Left lung (tissue), 10 donors: Measurements from ENCODE around the gene M1AP. TPM values are rescaled to one million over a fixed set of nuclear protein-coding genes. Genes with fewer than 3 reads are reported as not detected.

ENCODE experiments used
- ATAC-seq: fragments of 200-7000 bp; cut with Tn5 transposase; one replicate; pipeline ENCODE4 v1.9.1; 2020; ENCODE audit warnings: moderate library complexity
- DNase-seq, 4 donors: peaks; one replicate each; pipeline ENCODE4 v3.0.0-alpha.2; 2013 to 2020
- H3K27ac ChIP-seq, 2 donors: fragments of 200-600 bp; sonication (generic) in 1 of 2; one replicate each; pipeline versions ENCODE4 v1.5.0 to v1.8.0; 2020 to 2021
- H3K27me3 ChIP-seq, 2 donors: fragments of 200-600 bp; sonication (generic) in 1 of 2; one replicate each; pipeline versions ENCODE4 v1.5.0 to v1.8.0; 2020 to 2021
- H3K36me3 ChIP-seq, 2 donors: fragments of 200-600 bp; sonication (generic) in 1 of 2; one replicate each; pipeline versions ENCODE4 v1.5.0 to v1.8.0; 2020 to 2021
- H3K4me1 ChIP-seq, 2 donors: fragments of 200-600 bp; one replicate each; pipeline ENCODE4 v1.8.0; 2021
- H3K4me3 ChIP-seq, 2 donors: fragments of 200-600 bp; sonication (generic) in 1 of 2; one replicate each; pipeline versions ENCODE4 v1.5.0 to v1.8.0; 2020 to 2021; ENCODE audit warnings: mild to moderate bottlenecking in 1 of 2
- H3K9me3 ChIP-seq, 2 donors: fragments of 200-600 bp; sonication (generic) in 1 of 2; one replicate each; pipeline versions ENCODE4 v1.5.0 to v1.8.0; 2020 to 2021
- intact Hi-C, 2 donors: fragments of 100-400 bp; cut with DNase I; formaldehyde crosslinking; loops; one replicate each; pipeline versions ENCODE4 v1.11.2 to v1.14.2; 2022
- polyA plus RNA-seq, 6 donors: library from polyadenylated mRNA; unstranded; fragments of 120-200 nt; gene quantifications; one replicate each; pipeline ENCODE4 v1.2.1, GENCODE V29; 2013; ENCODE audit not compliant: insufficient read length in 6 of 6
- total RNA-seq, 2 donors: library from RNA; stranded (reverse); fragmentation: NEBNext Ultra II Directional; extraction: Animal tissue kit (Norgen Biotek cat#: 25700); gene quantifications; one replicate each; pipeline ENCODE4 v1.2.1, GENCODE V29; 2021
- TF ChIP-seq, protein P1 (sequence below), 2 donors: fragments of 200-600 bp; sonication (generic) in 1 of 2; IDR thresholded peaks; one replicate each; pipeline versions ENCODE4 v1.5.0 to v1.8.0; 2021; ENCODE audit warnings: antibody characterized with exemption in 2 of 2
- donor health status: DM: no; HTN: yes; CAD: no.
- donor health status: DM: no; HTN: no; CAD: no.

Gene M1AP
- total and polyA plus RNA-seq, 8 donors, result 0.14 to 1.1 (median 0.36) TPM

DNA sequence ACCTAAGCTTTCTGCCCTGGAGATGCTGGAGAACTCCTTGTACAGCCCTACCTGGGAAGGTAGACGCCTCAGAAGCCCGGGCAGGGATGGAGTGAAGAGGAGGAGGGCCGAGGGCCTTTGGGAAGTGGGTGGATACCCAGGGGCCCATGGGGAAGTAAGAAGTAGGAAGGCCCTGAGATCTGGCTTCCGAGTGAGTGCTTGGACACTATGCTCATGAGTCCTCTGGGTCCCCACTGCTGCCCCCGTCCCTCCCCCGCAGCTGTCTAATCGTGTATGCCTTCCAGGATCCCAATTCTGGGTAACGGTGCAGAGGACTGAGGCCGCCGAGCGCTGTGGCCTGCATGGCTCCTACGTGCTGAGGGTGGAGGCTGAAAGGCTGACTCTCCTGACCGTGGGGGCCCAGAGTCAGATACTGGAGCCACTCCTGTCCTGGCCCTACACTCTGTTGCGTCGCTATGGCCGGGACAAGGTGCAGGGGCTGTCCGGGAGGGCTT, 92.5 kb downstream of the M1AP start:
- Histone ChIP-seq H3K9me3 (no peaks in the 10 kb centered on the region), H3K4me3 (peak overlapping the region; percentile 72 to 95), H3K36me3 (peaks cover 0 to 11% of the 10 kb centered on the region in 2 donors), H3K27me3 (peaks cover 0 to 7% of the 10 kb centered on the region in 2 donors), H3K27ac (peak overlapping the region; percentile 33 to 93), H3K4me1 (peaks cover 13 to 47% of the 10 kb centered on the region in 2 donors)
- TF ChIP-seq, protein P1, sequence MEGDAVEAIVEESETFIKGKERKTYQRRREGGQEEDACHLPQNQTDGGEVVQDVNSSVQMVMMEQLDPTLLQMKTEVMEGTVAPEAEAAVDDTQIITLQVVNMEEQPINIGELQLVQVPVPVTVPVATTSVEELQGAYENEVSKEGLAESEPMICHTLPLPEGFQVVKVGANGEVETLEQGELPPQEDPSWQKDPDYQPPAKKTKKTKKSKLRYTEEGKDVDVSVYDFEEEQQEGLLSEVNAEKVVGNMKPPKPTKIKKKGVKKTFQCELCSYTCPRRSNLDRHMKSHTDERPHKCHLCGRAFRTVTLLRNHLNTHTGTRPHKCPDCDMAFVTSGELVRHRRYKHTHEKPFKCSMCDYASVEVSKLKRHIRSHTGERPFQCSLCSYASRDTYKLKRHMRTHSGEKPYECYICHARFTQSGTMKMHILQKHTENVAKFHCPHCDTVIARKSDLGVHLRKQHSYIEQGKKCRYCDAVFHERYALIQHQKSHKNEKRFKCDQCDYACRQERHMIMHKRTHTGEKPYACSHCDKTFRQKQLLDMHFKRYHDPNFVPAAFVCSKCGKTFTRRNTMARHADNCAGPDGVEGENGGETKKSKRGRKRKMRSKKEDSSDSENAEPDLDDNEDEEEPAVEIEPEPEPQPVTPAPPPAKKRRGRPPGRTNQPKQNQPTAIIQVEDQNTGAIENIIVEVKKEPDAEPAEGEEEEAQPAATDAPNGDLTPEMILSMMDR (IDR thresholded peaks at IDR 0.05), result no peak
- DNase-seq (peak in 2 of 4 donors; percentile 57 to 80), ATAC-seq (no peak)
- intact Hi-C loops, result no loop called here

DNA sequence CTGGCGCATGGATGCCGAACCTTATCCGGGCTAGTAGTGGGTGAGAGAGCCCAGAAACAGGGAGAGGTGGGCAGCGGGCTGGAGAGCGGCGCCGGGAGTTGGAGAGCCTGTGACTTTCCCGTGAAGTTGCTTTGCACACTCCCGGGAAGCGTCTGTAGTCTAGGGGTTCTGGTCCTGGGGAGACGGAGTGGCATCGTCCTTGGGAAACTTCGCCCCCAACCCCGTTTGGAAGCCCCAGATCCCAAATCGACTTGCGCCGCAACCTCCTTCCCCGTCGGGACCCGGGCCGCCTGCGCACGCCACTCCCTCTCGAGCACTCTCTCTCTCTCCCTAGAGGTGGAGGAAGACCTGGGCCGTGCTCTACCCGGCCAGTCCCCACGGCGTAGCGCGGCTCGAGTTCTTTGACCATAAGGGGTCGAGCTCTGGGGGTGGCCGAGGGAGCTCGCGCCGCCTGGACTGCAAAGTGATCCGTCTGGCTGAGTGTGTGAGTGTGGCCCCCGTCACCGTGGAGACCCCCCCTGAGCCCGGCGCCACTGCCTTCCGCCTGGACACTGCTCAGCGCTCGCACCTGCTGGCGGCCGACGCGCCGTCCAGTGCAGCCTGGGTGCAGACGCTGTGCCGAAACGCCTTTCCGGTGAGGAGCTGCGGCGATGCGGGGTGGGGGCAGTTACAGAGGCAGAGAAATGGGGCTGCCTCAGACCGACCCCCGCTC, 93.2 kb downstream of the M1AP start:
- peak overlapping the region; percentile 84 to 93 for H3K27ac ChIP-seq
- DNase-seq (peak in 3 of 4 donors; percentile 34 to 93 (median 72)), ATAC-seq (peak; percentile 74)
- peaks cover 0 to 1% of the 10 kb centered on the region in 2 donors for H3K27me3 ChIP-seq
- no peaks in the 10 kb centered on the region for H3K9me3 ChIP-seq
- H3K4me3 ChIP-seq, result peak overlapping the region; percentile 72 to 95
- H3K4me1 ChIP-seq, result peaks cover 13 to 51% of the 10 kb centered on the region in 2 donors
- intact Hi-C loops, result no loop called here
- TF ChIP-seq, protein P1 (IDR thresholded peaks at IDR 0.05), result no peak
- H3K36me3 ChIP-seq, result peaks cover 0 to 11% of the 10 kb centered on the region in 2 donors

DNA sequence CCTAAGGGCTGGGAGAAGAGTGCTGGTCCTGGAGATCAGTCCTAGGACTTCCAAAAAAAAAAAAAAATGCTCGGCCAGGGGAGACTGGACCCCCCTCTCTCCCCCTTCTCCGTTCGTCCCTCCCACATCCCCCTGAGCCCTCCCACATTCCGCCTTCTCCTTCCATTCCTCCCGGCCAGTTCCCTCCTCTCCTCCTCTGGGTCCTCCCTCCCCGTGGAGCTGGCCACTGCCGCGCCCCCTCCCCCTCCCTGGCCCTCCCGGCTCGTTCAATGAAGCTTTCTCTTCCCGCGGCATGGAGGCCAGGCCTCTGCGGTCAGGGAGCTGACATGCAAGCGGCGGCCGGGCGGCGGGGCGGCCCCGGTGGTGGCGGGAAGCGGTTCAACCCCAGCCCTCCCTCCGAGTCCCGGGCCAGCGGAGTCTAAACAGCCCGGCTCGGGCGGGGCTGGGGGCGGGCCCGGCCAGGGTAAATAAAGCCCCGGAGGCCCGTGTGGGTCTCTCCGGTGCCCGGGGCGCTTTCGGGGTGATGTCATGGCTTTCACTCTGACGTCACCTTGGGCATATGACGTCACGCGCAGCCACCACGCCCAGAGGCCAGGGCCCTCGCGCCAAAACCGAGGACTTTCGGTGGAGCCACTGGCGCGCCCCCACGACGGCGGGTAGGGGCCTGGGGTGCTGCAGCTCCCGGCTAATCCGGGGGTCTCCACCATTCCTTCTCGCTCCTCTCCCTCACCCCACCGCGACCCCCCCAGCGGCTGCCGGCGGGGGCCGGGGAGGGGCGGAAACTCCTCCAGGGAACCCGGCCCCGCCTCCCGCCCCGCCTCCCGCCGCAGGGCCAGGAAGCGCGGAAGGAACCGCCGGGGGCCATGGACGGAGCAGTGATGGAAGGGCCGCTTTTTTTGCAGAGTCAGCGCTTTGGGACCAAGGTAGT, 94.0 kb downstream of the M1AP start, which contains the start of the genes DOK1 and LOXL3:
Gene DOK1, plus strand, starts transcription at position 829 of the 928 bp plus-strand sequence. Its CDS starts 35 bp downstream, at position 864.
Gene LOXL3, minus strand, starts transcription at position 51 of the 928 bp plus-strand sequence. CDS start 1,308 bp downstream, outside the sequence.
- H3K27ac ChIP-seq, result peak within 1 kb of the TSS; percentile 84 to 93
- DNase-seq (peak; percentile 88 to 97 (median 93)), ATAC-seq (peak; percentile 91)
- peaks cover 0 to 11% of the 10 kb centered on the region in 2 donors for H3K36me3 ChIP-seq
- H3K9me3 ChIP-seq, result no peaks in the 10 kb centered on the region
- TF ChIP-seq, protein P1 (IDR thresholded peaks at IDR 0.05), result no peak
- H3K27me3 ChIP-seq, result no peaks in the 10 kb centered on the region
- peaks cover 13 to 59% of the 10 kb centered on the region in 2 donors for H3K4me1 ChIP-seq
- peak within 1 kb of the TSS; percentile 72 to 95 for H3K4me3 ChIP-seq
- intact Hi-C loops, result no loop called here

DNA sequence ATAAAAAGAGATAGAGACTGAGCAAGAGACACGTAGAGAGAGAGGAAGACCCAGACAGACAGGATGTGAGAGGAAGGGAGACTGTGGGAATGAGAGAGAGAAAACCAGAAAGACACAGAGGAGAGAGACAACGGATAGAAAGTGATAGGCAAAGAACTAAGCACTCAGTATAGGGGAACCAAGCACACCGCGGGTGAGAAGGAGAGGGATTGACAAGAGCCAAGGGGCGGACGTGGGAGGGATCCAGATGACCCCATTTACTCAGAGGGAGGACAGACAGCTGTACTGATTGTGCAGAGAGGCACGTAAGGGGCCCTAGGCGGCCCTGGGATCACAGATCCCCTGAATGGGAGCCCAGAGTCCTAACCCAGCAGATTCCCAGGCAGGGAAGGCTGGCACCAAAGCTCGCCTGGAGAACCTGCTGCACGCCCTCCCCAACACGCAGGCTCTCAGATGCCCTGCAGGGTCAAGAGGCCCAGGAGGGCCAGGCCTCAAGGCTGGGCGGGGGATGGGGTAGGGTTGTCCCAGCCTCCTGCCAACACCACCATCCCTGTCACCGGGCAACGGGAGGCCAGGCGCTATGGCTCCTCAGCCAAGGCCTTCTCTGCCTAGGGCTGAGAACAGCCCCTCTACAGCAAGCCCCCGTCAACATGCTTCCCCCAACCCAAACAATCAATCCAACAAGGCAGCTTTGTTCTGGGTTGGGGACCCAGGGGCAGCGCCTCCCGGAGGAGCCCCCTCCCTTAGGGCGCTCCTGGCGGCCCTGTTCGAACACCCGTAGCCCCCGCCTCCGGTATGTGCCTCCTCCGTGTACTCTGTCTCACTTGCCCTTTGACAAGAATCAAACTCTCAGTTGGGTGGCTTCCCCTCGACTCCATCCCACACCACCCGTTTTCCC, 95.0 kb downstream of the M1AP start:
- H3K4me3 ChIP-seq, result peak overlapping the region; percentile 72 to 95
- H3K36me3 ChIP-seq, result peaks cover 0 to 11% of the 10 kb centered on the region in 2 donors
- DNase-seq (peak in 2 of 4 donors; percentile 37 to 58), ATAC-seq (peak; percentile 0)
- intact Hi-C loops, result no loop called here
- no peaks in the 10 kb centered on the region for H3K27me3 ChIP-seq
- TF ChIP-seq, protein P1 (IDR thresholded peaks at IDR 0.05), result no peak
- H3K9me3 ChIP-seq, result no peaks in the 10 kb centered on the region
- peak overlapping the region in 1 of 2 donors; percentile 84 for H3K27ac ChIP-seq
- peaks cover 13 to 58% of the 10 kb centered on the region in 2 donors for H3K4me1 ChIP-seq
